Measurements from ENCODE around the gene SLC12A7.
"Not testable (repeated sequence)": the region's sequence is repeated elsewhere in the genome, so short reads cannot be mapped to it uniquely, and the experiment has no call there.

The SLC12A7 gene

GRCh38 chr5:1131191-1131621 is 19.3 kb upstream of the SLC12A7 start:
- no peak overlapping the region for H3K4me3 ChIP-seq (ENCODE audit: low read length)
- no peaks in the 10 kb centered on the region for H3K36me3 ChIP-seq (ENCODE audit: control insufficient read depth, insufficient read depth, low read length, severe bottlenecking)
- H3K9ac ChIP-seq (ENCODE audit: low read length) = no peak overlapping the region
- DNase-seq (ENCODE audit: low read depth) = no peak
- no peaks in the 10 kb centered on the region for H3K4me1 ChIP-seq (ENCODE audit: control insufficient read depth, insufficient read depth, low read length)
- no peaks in the 10 kb centered on the region for H3K9me3 ChIP-seq (ENCODE audit: control insufficient read depth, low read length)
- H3K27me3 ChIP-seq (replicated peaks; ENCODE audit: control insufficient read depth, insufficient read depth, low read length) = peaks cover 45% of the 10 kb centered on the region

GRCh38 chr5:1130218-1130946 is 18.5 kb upstream of the SLC12A7 start:
- peaks cover 41% of the 10 kb centered on the region for H3K27me3 ChIP-seq (replicated peaks; ENCODE audit: control insufficient read depth, insufficient read depth, low read length)
- H3K9me3 ChIP-seq (ENCODE audit: control insufficient read depth, low read length) = no peaks in the 10 kb centered on the region
- no peak overlapping the region for H3K9ac ChIP-seq (ENCODE audit: low read length)

GRCh38 chr5:1129711-1130055 is 17.8 kb upstream of the SLC12A7 start:
- Histone ChIP-seq H3K9me3 (ENCODE audit: control insufficient read depth, low read length) (no peaks in the 10 kb centered on the region), H3K4me1 (ENCODE audit: control insufficient read depth, insufficient read depth, low read length) (peaks cover 7% of the 10 kb centered on the region), H3K27me3 (replicated peaks; ENCODE audit: control insufficient read depth, insufficient read depth, low read length) (peaks cover 36% of the 10 kb centered on the region), H3K9ac (ENCODE audit: low read length) (no peak overlapping the region), H3K36me3 (ENCODE audit: control insufficient read depth, insufficient read depth, low read length, severe bottlenecking) (no peaks in the 10 kb centered on the region), H3K4me3 (ENCODE audit: low read length) (no peak overlapping the region)
- no peak for DNase-seq (ENCODE audit: low read depth)

More at GRCh38 chr5:1130218-1130946, 18.5 kb upstream of the SLC12A7 start:
- Histone ChIP-seq H3K4me3 (ENCODE audit: low read length) (no peak overlapping the region), H3K4me1 (ENCODE audit: control insufficient read depth, insufficient read depth, low read length) (peaks cover under 1% of the 10 kb centered on the region), H3K36me3 (ENCODE audit: control insufficient read depth, insufficient read depth, low read length, severe bottlenecking) (no peaks in the 10 kb centered on the region)
- DNase-seq (ENCODE audit: low read depth) = no peak

GRCh38 chr5:1128977-1129710 is 17.3 kb upstream of the SLC12A7 start:
- Histone ChIP-seq H3K36me3 (ENCODE audit: control insufficient read depth, insufficient read depth, low read length, severe bottlenecking) (no peaks in the 10 kb centered on the region), H3K4me1 (ENCODE audit: control insufficient read depth, insufficient read depth, low read length) (peaks cover 12% of the 10 kb centered on the region), H3K4me3 (ENCODE audit: low read length) (no peak overlapping the region), H3K9ac (ENCODE audit: low read length) (no peak overlapping the region), H3K9me3 (ENCODE audit: control insufficient read depth, low read length) (no peaks in the 10 kb centered on the region), H3K27me3 (replicated peaks; ENCODE audit: control insufficient read depth, insufficient read depth, low read length) (peaks cover 37% of the 10 kb centered on the region)
- DNase-seq (ENCODE audit: low read depth) = no peak

- DNase-seq (ENCODE audit: low read depth) = no peak
These were observed 16.3 kb upstream of the SLC12A7 start for GRCh38 chr5:1127959-1128785.

GRCh38 chr5:1125695-1126094 is 13.8 kb upstream of the SLC12A7 start:
- not testable (repeated sequence) for H3K9me3 ChIP-seq (ENCODE audit: control insufficient read depth, low read length); H3K4me3 ChIP-seq (ENCODE audit: low read length); H3K9ac ChIP-seq (ENCODE audit: low read length); DNase-seq (ENCODE audit: low read depth); H3K36me3 ChIP-seq (ENCODE audit: control insufficient read depth, insufficient read depth, low read length, severe bottlenecking)
- H3K4me1 ChIP-seq (ENCODE audit: control insufficient read depth, insufficient read depth, low read length) = peaks cover 15% of the 10 kb centered on the region
- peaks cover 45% of the 10 kb centered on the region for H3K27me3 ChIP-seq (replicated peaks; ENCODE audit: control insufficient read depth, insufficient read depth, low read length)

More at GRCh38 chr5:1127959-1128785, 16.3 kb upstream of the SLC12A7 start:
- Histone ChIP-seq H3K27me3 (replicated peaks; ENCODE audit: control insufficient read depth, insufficient read depth, low read length) (peaks cover 38% of the 10 kb centered on the region), H3K4me1 (ENCODE audit: control insufficient read depth, insufficient read depth, low read length) (peaks cover 15% of the 10 kb centered on the region), H3K4me3 (ENCODE audit: low read length) (no peak overlapping the region), H3K36me3 (ENCODE audit: control insufficient read depth, insufficient read depth, low read length, severe bottlenecking) (no peaks in the 10 kb centered on the region), H3K9me3 (ENCODE audit: control insufficient read depth, low read length) (no peaks in the 10 kb centered on the region), H3K9ac (ENCODE audit: low read length) (no peak overlapping the region)

- Histone ChIP-seq H3K4me3 (ENCODE audit: low read length) (no peak overlapping the region), H3K4me1 (ENCODE audit: control insufficient read depth, insufficient read depth, low read length) (peaks cover 15% of the 10 kb centered on the region), H3K36me3 (ENCODE audit: control insufficient read depth, insufficient read depth, low read length, severe bottlenecking) (no peaks in the 10 kb centered on the region), H3K9ac (ENCODE audit: low read length) (no peak overlapping the region), H3K9me3 (ENCODE audit: control insufficient read depth, low read length) (no peaks in the 10 kb centered on the region), H3K27me3 (replicated peaks; ENCODE audit: control insufficient read depth, insufficient read depth, low read length) (peaks cover 51% of the 10 kb centered on the region)
- DNase-seq (ENCODE audit: low read depth) = peak; percentile 42
These were observed 13.1 kb upstream of the SLC12A7 start for GRCh38 chr5:1125030-1125357.

GRCh38 chr5:1124205-1125029 is 12.6 kb upstream of the SLC12A7 start:
- Histone ChIP-seq H3K36me3 (ENCODE audit: control insufficient read depth, insufficient read depth, low read length, severe bottlenecking) (no peaks in the 10 kb centered on the region), H3K9me3 (ENCODE audit: control insufficient read depth, low read length) (no peaks in the 10 kb centered on the region), H3K27me3 (replicated peaks; ENCODE audit: control insufficient read depth, insufficient read depth, low read length) (peaks cover 51% of the 10 kb centered on the region), H3K4me3 (ENCODE audit: low read length) (peak overlapping the region; percentile 6), H3K9ac (ENCODE audit: low read length) (no peak overlapping the region), H3K4me1 (ENCODE audit: control insufficient read depth, insufficient read depth, low read length) (peaks cover 15% of the 10 kb centered on the region)
- no peak for DNase-seq (ENCODE audit: low read depth)

- no peak for DNase-seq (ENCODE audit: low read depth)
- Histone ChIP-seq H3K4me3 (ENCODE audit: low read length) (peak overlapping the region; percentile 6), H3K27me3 (replicated peaks; ENCODE audit: control insufficient read depth, insufficient read depth, low read length) (peaks cover 54% of the 10 kb centered on the region), H3K4me1 (ENCODE audit: control insufficient read depth, insufficient read depth, low read length) (peaks cover 15% of the 10 kb centered on the region), H3K9me3 (ENCODE audit: control insufficient read depth, low read length) (no peaks in the 10 kb centered on the region), H3K36me3 (ENCODE audit: control insufficient read depth, insufficient read depth, low read length, severe bottlenecking) (no peaks in the 10 kb centered on the region), H3K9ac (ENCODE audit: low read length) (no peak overlapping the region)
These were observed 11.7 kb upstream of the SLC12A7 start for GRCh38 chr5:1123418-1124147.

GRCh38 chr5:1122511-1123294 is 10.8 kb upstream of the SLC12A7 start:
- no peak for DNase-seq (ENCODE audit: low read depth)
- no peaks in the 10 kb centered on the region for H3K36me3 ChIP-seq (ENCODE audit: control insufficient read depth, insufficient read depth, low read length, severe bottlenecking)
- peaks cover 15% of the 10 kb centered on the region for H3K4me1 ChIP-seq (ENCODE audit: control insufficient read depth, insufficient read depth, low read length)
- H3K4me3 ChIP-seq (ENCODE audit: low read length) = no peak overlapping the region
- H3K9ac ChIP-seq (ENCODE audit: low read length) = no peak overlapping the region
- H3K9me3 ChIP-seq (ENCODE audit: control insufficient read depth, low read length) = no peaks in the 10 kb centered on the region
- H3K27me3 ChIP-seq (replicated peaks; ENCODE audit: control insufficient read depth, insufficient read depth, low read length) = peaks cover 55% of the 10 kb centered on the region

Data from adipocyte (in vitro differentiated cells).